Vagina (tissue), 2 donors: ENCODE measurements around the gene RPN2. TPM values are rescaled to one million over a fixed set of nuclear protein-coding genes. Genes with fewer than 3 reads are reported as not detected.

Experiments
- DNase-seq, 2 donors: peaks; one replicate each; pipeline ENCODE4 v3.0.0-alpha.2; 2017; ENCODE audit errors: extremely low spot score in 2 of 2
- H3K27ac ChIP-seq: fragments of 200-600 bp; sonication (generic); one replicate; pipeline ENCODE4 v1.5.1; 2019
- H3K27me3 ChIP-seq: fragments of 200-600 bp; sonication (generic); one replicate; pipeline ENCODE4 v1.5.1; 2019
- H3K36me3 ChIP-seq, 2 donors: fragments of 200-600 bp; sonication (generic); one replicate each; pipeline ENCODE4 v1.5.1; 2017 to 2019
- H3K4me1 ChIP-seq: fragments of 200-600 bp; sonication (generic); one replicate; pipeline ENCODE4 v1.5.1; 2019
- H3K4me3 ChIP-seq, 2 donors: fragments of 200-600 bp; sonication (generic); 1 replicate in 1 of 2; 2 replicates in 1 of 2; pipeline ENCODE4 v1.5.1; 2016 to 2019
- H3K9me3 ChIP-seq: fragments of 200-600 bp; sonication (generic); one replicate; pipeline ENCODE4 v1.5.1; 2019
- POLR2A ChIP-seq, 2 donors: fragments of 450-650 bp; IDR thresholded peaks; one replicate each; pipeline ENCODE4 v1.6.1; 2017; ENCODE audit warnings: antibody characterized with exemption in 2 of 2, mild to moderate bottlenecking in 2 of 2, moderate library complexity in 2 of 2
- POLR2AphosphoS5 ChIP-seq, 2 donors: sonication (generic); formaldehyde crosslinking; IDR thresholded peaks; one replicate each; pipeline ENCODE4 v1.9.0; 2017; ENCODE audit warnings: antibody characterized with exemption in 2 of 2, mild to moderate bottlenecking in 2 of 2, low read depth in 1 of 2; ENCODE audit not compliant: insufficient read depth in 1 of 2
- intact Hi-C: fragments of 100-400 bp; cut with DNase I; formaldehyde crosslinking; loops from one replicate; pipeline ENCODE4 v1.15.1; 2023
- total RNA-seq: library from RNA; depleted of rRNA; stranded (reverse); fragments of >200 nt; gene quantifications from one replicate; pipeline ENCODE4 v1.2.3, GENCODE V29; 2016
- TF ChIP-seq, protein P1 (sequence below), 3 experiments: fragments of 450-650 bp in 2 of 3; fragments of 200-600 bp in 1 of 3; sonication (generic) in 1 of 3; IDR thresholded peaks; one replicate each; pipeline ENCODE4 v1.5.1; 2017 to 2019; ENCODE audit warnings: antibody characterized with exemption in 3 of 3, mild to moderate bottlenecking in 2 of 3, moderate library complexity in 2 of 3

The RPN2 gene
- total RNA-seq, 1 donor from 2014 or later, result 103 TPM

- Histone ChIP-seq H3K27ac (no peak overlapping the region), H3K36me3 (peaks cover 0 to 66% of the 10 kb centered on the region in 2 donors), H3K9me3 (no peaks in the 10 kb centered on the region), H3K27me3 (no peaks in the 10 kb centered on the region), H3K4me1 (peaks cover 19% of the 10 kb centered on the region), H3K4me3 (no peak overlapping the region)
- DNase-seq, result no peak
- TF ChIP-seq POLR2A (IDR thresholded peaks at IDR 0.05), result no peak
- intact Hi-C loops, result no loop called here
These were observed 57.3 kb downstream of the RPN2 start for GRCh38 chr20:37236462-37236861.

GRCh38 chr20:37237656-37238055, 58.5 kb downstream of the RPN2 start:
- Histone ChIP-seq H3K27me3 (no peaks in the 10 kb centered on the region), H3K4me3 (no peak overlapping the region), H3K4me1 (peaks cover 19% of the 10 kb centered on the region), H3K9me3 (no peaks in the 10 kb centered on the region), H3K36me3 (peaks cover 0 to 69% of the 10 kb centered on the region in 2 donors), H3K27ac (no peak overlapping the region)
- TF ChIP-seq, protein P1, sequence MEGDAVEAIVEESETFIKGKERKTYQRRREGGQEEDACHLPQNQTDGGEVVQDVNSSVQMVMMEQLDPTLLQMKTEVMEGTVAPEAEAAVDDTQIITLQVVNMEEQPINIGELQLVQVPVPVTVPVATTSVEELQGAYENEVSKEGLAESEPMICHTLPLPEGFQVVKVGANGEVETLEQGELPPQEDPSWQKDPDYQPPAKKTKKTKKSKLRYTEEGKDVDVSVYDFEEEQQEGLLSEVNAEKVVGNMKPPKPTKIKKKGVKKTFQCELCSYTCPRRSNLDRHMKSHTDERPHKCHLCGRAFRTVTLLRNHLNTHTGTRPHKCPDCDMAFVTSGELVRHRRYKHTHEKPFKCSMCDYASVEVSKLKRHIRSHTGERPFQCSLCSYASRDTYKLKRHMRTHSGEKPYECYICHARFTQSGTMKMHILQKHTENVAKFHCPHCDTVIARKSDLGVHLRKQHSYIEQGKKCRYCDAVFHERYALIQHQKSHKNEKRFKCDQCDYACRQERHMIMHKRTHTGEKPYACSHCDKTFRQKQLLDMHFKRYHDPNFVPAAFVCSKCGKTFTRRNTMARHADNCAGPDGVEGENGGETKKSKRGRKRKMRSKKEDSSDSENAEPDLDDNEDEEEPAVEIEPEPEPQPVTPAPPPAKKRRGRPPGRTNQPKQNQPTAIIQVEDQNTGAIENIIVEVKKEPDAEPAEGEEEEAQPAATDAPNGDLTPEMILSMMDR (IDR thresholded peaks at IDR 0.05), result no peak
- TF ChIP-seq POLR2AphosphoS5 (IDR thresholded peaks at IDR 0.05; ENCODE audit: insufficient read depth in 1 of 2, low read depth in 1 of 2) (no peak), POLR2A (IDR thresholded peaks at IDR 0.05) (no peak)
- intact Hi-C loops, result no loop called here
- no peak for DNase-seq

DNA sequence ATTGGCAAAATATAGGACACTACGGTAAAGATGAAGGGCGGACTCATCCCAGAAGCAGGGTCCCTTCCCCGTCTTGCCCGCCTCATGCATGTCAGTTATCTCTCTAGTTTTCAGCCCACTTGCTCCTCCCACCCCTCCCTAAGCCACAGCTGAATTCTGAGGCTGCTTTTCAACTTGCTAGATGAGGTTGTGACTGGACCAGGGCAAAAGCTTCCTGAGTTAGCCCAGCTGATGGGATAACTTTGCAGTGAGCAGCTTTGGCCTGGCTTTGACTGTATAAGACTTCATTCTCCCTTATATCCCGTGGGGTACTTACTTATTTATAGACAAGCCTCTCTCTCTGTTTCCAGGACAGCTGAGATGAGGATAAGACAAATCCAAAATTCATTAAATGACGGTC, 59.3 kb downstream of the RPN2 start:
- peaks cover 19% of the 10 kb centered on the region for H3K4me1 ChIP-seq
- H3K27me3 ChIP-seq, result no peaks in the 10 kb centered on the region
- H3K27ac ChIP-seq, result no peak overlapping the region
- TF ChIP-seq POLR2AphosphoS5 (IDR thresholded peaks at IDR 0.05; ENCODE audit: insufficient read depth in 1 of 2, low read depth in 1 of 2) (no peak), POLR2A (IDR thresholded peaks at IDR 0.05) (no peak)
- TF ChIP-seq, protein P1 (IDR thresholded peaks at IDR 0.05), result no peak
- H3K9me3 ChIP-seq, result no peaks in the 10 kb centered on the region
- no peak for DNase-seq
- H3K4me3 ChIP-seq, result no peak overlapping the region
- intact Hi-C loops, result no loop called here
- peaks cover 0 to 62% of the 10 kb centered on the region in 2 donors for H3K36me3 ChIP-seq

DNA sequence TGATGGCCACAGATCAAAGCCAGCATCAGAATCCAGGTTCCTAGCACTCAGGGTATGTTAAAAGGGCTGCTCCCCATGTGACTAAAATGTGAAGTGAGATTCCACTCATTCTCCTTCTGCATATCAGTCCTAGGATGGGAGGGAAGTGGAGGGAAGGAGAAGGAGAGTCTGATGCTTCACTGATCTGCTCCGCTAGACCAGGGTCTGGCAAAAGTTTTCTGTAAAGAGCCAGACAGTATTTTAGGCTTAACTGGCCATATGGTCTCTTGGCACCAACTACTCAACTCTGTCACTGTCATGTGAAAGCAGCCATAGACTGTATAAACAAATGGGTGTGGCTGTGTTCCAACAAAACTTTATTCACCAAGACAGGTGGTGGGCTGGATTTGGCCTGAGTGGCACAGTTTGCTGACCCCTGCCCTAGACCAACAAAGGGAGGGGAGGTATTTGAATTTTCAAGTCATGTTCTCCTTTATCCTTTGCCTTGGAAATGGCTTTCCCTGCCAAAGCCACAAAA, 59.9 kb downstream of the RPN2 start:
- no peak for DNase-seq
- H3K9me3 ChIP-seq, result no peaks in the 10 kb centered on the region
- no peak overlapping the region for H3K4me3 ChIP-seq
- intact Hi-C loops, result no loop called here
- H3K36me3 ChIP-seq, result peaks cover 0 to 56% of the 10 kb centered on the region in 2 donors
- H3K4me1 ChIP-seq, result peaks cover 19% of the 10 kb centered on the region
- TF ChIP-seq, protein P1 (IDR thresholded peaks at IDR 0.05), result no peak
- TF ChIP-seq POLR2A (IDR thresholded peaks at IDR 0.05) (no peak), POLR2AphosphoS5 (IDR thresholded peaks at IDR 0.05; ENCODE audit: insufficient read depth in 1 of 2, low read depth in 1 of 2) (no peak)
- no peaks in the 10 kb centered on the region for H3K27me3 ChIP-seq
- H3K27ac ChIP-seq, result no peak overlapping the region

GRCh38 chr20:37240337-37241067, 61.4 kb downstream of the RPN2 start:
- Histone ChIP-seq H3K27me3 (no peaks in the 10 kb centered on the region), H3K9me3 (no peaks in the 10 kb centered on the region), H3K27ac (no peak overlapping the region), H3K4me1 (peaks cover 19% of the 10 kb centered on the region), H3K4me3 (no peak overlapping the region), H3K36me3 (peaks cover 0 to 41% of the 10 kb centered on the region in 2 donors)
- intact Hi-C loops, result no loop called here
- TF ChIP-seq, protein P1 (IDR thresholded peaks at IDR 0.05), result no peak
- TF ChIP-seq POLR2AphosphoS5 (IDR thresholded peaks at IDR 0.05; ENCODE audit: insufficient read depth in 1 of 2, low read depth in 1 of 2) (no peak), POLR2A (IDR thresholded peaks at IDR 0.05) (no peak)
- DNase-seq, result no peak
